SK-N-SH treated with all-trans-retinoic acid at 6 μM for 48 hours (cell line): ENCODE measurements around the gene THAP12.

Source experiments
- ATAC-seq: fragments of 200-7000 bp; cut with Tn5 transposase; 3 replicates; pipeline ENCODE4 v1.9.1; 2020; ENCODE audit warnings: mild to moderate bottlenecking, moderate library complexity
- ARNTL ChIP-seq: fragments of 450-650 bp; formaldehyde crosslinking; IDR thresholded peaks from 2 replicates; pipeline ENCODE4 v1.5.0; 2020; ENCODE audit warnings: low read depth, mild to moderate bottlenecking, moderate library complexity, borderline replicate concordance
- BACH2 ChIP-seq: fragments of 250-450 bp; sonication (Bioruptor Pico); IDR thresholded peaks from 2 replicates; pipeline ENCODE4 v1.9.0; 2021; ENCODE audit warnings: mild to moderate bottlenecking, borderline replicate concordance
- CSDC2 ChIP-seq: fragments of 250-450 bp; sonication (Bioruptor Pico); IDR thresholded peaks from 2 replicates; pipeline ENCODE4 v1.5.0; 2020; ENCODE audit warnings: mild to moderate bottlenecking, moderate library complexity
- ESRRG ChIP-seq: fragments of 250-450 bp; sonication (Bioruptor Pico); IDR thresholded peaks from 2 replicates; pipeline ENCODE4 v1.6.1; 2021; ENCODE audit warnings: mild to moderate bottlenecking
- GLIS3 ChIP-seq: fragments of 250-450 bp; sonication (Bioruptor Pico); IDR thresholded peaks from 2 replicates; pipeline ENCODE4 v1.5.0; 2020; ENCODE audit warnings: mild to moderate bottlenecking, moderate library complexity
- ISL1 ChIP-seq: fragments of 250-450 bp; sonication (Bioruptor Pico); IDR thresholded peaks from 2 replicates; pipeline ENCODE4 v2.1.2; 2022; ENCODE audit warnings: mild to moderate bottlenecking, moderate library complexity
- OSR1 ChIP-seq: fragments of 250-450 bp; sonication (Bioruptor Pico); IDR thresholded peaks from 2 replicates; pipeline ENCODE4 v1.8.0; 2022; ENCODE audit warnings: moderate library complexity, mild to moderate bottlenecking, inconsistent platforms
- PPARA ChIP-seq: fragments of 250-450 bp; sonication (Bioruptor Pico); IDR thresholded peaks from 2 replicates; pipeline ENCODE4 v1.5.0; 2020; ENCODE audit warnings: mild to moderate bottlenecking, borderline replicate concordance
- RARB ChIP-seq: fragments of 250-450 bp; sonication (Bioruptor Pico); IDR thresholded peaks from 2 replicates; pipeline ENCODE4 v1.8.0; 2021; ENCODE audit warnings: mild to moderate bottlenecking, moderate library complexity
- SNAI2 ChIP-seq: fragments of 250-450 bp; sonication (Bioruptor Pico); IDR thresholded peaks from 2 replicates; pipeline ENCODE4 v1.5.0; 2020; ENCODE audit warnings: mild to moderate bottlenecking, moderate library complexity
- TCF4 ChIP-seq: fragments of 250-450 bp; sonication (Bioruptor Pico); IDR thresholded peaks from 2 replicates; pipeline ENCODE4 v1.8.0; 2021; ENCODE audit warnings: mild to moderate bottlenecking, moderate library complexity, borderline replicate concordance
- TOX ChIP-seq: fragments of 250-450 bp; sonication (Bioruptor Pico); IDR thresholded peaks from 2 replicates; pipeline ENCODE4 v1.8.0; 2021; ENCODE audit warnings: mild to moderate bottlenecking, moderate library complexity, borderline replicate concordance
- ZC3H10 ChIP-seq: fragments of 250-450 bp; sonication (Bioruptor Pico); IDR thresholded peaks from 2 replicates; pipeline ENCODE4 v1.5.1; 2021; ENCODE audit warnings: mild to moderate bottlenecking, moderate library complexity
- ZFP3 ChIP-seq: fragments of 250-450 bp; sonication (Bioruptor Pico); IDR thresholded peaks from 2 replicates; pipeline ENCODE4 v1.5.0; 2020; ENCODE audit warnings: mild to moderate bottlenecking, moderate library complexity
- ZFP30 ChIP-seq: fragments of 450-650 bp; formaldehyde crosslinking; IDR thresholded peaks from 2 replicates; pipeline ENCODE4 v1.5.0; 2022; ENCODE audit warnings: mild to moderate bottlenecking, moderate library complexity
- ZNF565 ChIP-seq: fragments of 450-650 bp; formaldehyde crosslinking; conservative IDR thresholded peaks from 2 replicates; pipeline ENCODE4 v1.5.0; 2020; ENCODE audit warnings: low read depth, mild to moderate bottlenecking, moderate library complexity
- ZNF70 ChIP-seq: fragments of 450-650 bp; formaldehyde crosslinking; IDR thresholded peaks from 2 replicates; pipeline ENCODE4 v1.5.0; 2020; ENCODE audit warnings: mild to moderate bottlenecking, moderate library complexity
- ZNF8 ChIP-seq: fragments of 450-650 bp; formaldehyde crosslinking; IDR thresholded peaks from 2 replicates; pipeline ENCODE4 v1.5.0; 2020; ENCODE audit warnings: mild to moderate bottlenecking, moderate library complexity
- TF ChIP-seq, protein P1 (sequence below): fragments of 250-450 bp; sonication (Bioruptor Pico); IDR thresholded peaks from 2 replicates; pipeline ENCODE4 v1.5.1; 2020; ENCODE audit warnings: low read depth, mild to moderate bottlenecking, moderate library complexity
- TF ChIP-seq, protein P2 (sequence below): fragments of 250-450 bp; sonication (Bioruptor Pico); IDR thresholded peaks from 2 replicates; pipeline ENCODE4 v1.8.0; 2020; ENCODE audit warnings: mild to moderate bottlenecking, moderate library complexity, borderline replicate concordance
- TF ChIP-seq, protein P3 (sequence below): fragments of 250-450 bp; sonication (Bioruptor Pico); IDR thresholded peaks from 2 replicates; pipeline ENCODE4 v1.5.0; 2020; ENCODE audit warnings: mild to moderate bottlenecking, moderate library complexity
- TF ChIP-seq, protein P4 (sequence below): fragments of 250-450 bp; sonication (Bioruptor Pico); IDR thresholded peaks from 2 replicates; pipeline ENCODE4 v1.8.0; 2021; ENCODE audit warnings: low read depth, mild to moderate bottlenecking, moderate library complexity, borderline replicate concordance

Gene THAP12

DNA sequence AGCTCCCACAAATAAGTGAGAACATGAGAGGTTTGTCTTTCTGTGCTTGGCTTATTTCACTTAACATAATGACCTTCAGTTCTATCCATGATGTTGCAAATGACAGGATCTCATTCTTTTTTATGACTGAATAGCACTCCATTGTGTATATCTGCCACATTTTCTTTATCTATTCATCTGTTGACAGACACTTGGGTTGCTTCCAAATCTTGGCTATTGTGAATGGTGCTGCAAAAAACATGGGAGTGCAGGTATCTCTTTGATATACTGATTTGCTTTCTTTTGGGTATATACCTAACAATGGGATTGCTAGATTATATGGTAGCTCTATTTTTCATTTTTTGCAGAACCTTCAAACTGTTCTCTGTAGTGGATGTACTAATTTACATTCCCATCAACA lies 13.5 kb upstream of the THAP12 start:
- ATAC-seq = no peak
- TF ChIP-seq ZNF565 (CRISPR knock-in tag) (no peak), ZC3H10 (no peak), SNAI2 (CRISPR knock-in tag) (no peak), ZNF8 (peak; percentile 27; the same call in 1 of the 2 replicates)

DNA sequence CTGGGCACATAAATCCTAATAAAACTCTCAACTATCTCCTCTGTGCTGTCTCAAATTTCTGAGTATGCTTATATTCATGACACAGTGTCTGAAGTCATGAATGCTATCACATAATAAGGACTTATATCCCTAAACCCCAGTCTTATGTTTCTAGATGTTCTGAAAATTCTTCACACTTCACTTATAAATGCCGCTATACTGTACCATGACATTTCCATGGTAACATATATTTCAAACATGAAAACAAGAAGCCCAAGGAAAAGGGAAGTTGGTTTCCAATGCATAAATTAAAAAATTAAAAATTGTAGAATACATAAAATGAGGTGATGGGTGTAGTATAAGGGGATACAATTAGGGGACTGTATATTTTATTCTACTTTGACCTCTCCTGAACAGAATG lies 11.9 kb upstream of the THAP12 start:
- ATAC-seq = no peak
- TF ChIP-seq, protein P1, sequence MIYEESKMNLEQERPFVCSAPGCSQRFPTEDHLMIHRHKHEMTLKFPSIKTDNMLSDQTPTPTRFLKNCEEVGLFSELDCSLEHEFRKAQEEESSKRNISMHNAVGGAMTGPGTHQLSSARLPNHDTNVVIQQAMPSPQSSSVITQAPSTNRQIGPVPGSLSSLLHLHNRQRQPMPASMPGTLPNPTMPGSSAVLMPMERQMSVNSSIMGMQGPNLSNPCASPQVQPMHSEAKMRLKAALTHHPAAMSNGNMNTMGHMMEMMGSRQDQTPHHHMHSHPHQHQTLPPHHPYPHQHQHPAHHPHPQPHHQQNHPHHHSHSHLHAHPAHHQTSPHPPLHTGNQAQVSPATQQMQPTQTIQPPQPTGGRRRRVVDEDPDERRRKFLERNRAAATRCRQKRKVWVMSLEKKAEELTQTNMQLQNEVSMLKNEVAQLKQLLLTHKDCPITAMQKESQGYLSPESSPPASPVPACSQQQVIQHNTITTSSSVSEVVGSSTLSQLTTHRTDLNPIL (CRISPR knock-in tag) = no peak
- TF ChIP-seq, protein P2, sequence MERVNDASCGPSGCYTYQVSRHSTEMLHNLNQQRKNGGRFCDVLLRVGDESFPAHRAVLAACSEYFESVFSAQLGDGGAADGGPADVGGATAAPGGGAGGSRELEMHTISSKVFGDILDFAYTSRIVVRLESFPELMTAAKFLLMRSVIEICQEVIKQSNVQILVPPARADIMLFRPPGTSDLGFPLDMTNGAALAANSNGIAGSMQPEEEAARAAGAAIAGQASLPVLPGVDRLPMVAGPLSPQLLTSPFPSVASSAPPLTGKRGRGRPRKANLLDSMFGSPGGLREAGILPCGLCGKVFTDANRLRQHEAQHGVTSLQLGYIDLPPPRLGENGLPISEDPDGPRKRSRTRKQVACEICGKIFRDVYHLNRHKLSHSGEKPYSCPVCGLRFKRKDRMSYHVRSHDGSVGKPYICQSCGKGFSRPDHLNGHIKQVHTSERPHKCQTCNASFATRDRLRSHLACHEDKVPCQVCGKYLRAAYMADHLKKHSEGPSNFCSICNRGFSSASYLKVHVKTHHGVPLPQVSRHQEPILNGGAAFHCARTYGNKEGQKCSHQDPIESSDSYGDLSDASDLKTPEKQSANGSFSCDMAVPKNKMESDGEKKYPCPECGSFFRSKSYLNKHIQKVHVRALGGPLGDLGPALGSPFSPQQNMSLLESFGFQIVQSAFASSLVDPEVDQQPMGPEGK = no peak
- no peak for TF ChIP-seq ZNF8
- no peak for TF ChIP-seq ZC3H10
- no peak for TF ChIP-seq OSR1 (CRISPR knock-in tag)
- no peak for TF ChIP-seq BACH2 (CRISPR knock-in tag)
- no peak for TF ChIP-seq RARB (CRISPR knock-in tag)
- no peak for TF ChIP-seq ZFP3
- no peak for TF ChIP-seq PPARA
- TF ChIP-seq GLIS3 (CRISPR knock-in tag) = no peak
- no peak for TF ChIP-seq CSDC2 (CRISPR knock-in tag)
- TF ChIP-seq, protein P3, sequence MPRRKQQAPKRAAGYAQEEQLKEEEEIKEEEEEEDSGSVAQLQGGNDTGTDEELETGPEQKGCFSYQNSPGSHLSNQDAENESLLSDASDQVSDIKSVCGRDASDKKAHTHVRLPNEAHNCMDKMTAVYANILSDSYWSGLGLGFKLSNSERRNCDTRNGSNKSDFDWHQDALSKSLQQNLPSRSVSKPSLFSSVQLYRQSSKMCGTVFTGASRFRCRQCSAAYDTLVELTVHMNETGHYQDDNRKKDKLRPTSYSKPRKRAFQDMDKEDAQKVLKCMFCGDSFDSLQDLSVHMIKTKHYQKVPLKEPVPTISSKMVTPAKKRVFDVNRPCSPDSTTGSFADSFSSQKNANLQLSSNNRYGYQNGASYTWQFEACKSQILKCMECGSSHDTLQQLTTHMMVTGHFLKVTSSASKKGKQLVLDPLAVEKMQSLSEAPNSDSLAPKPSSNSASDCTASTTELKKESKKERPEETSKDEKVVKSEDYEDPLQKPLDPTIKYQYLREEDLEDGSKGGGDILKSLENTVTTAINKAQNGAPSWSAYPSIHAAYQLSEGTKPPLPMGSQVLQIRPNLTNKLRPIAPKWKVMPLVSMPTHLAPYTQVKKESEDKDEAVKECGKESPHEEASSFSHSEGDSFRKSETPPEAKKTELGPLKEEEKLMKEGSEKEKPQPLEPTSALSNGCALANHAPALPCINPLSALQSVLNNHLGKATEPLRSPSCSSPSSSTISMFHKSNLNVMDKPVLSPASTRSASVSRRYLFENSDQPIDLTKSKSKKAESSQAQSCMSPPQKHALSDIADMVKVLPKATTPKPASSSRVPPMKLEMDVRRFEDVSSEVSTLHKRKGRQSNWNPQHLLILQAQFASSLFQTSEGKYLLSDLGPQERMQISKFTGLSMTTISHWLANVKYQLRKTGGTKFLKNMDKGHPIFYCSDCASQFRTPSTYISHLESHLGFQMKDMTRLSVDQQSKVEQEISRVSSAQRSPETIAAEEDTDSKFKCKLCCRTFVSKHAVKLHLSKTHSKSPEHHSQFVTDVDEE = no peak
- no peak for TF ChIP-seq ZNF565 (CRISPR knock-in tag)
- no peak for TF ChIP-seq TCF4 (CRISPR knock-in tag)
- TF ChIP-seq TOX = no peak
- TF ChIP-seq ISL1 (CRISPR knock-in tag) = no peak
- TF ChIP-seq, protein P4, sequence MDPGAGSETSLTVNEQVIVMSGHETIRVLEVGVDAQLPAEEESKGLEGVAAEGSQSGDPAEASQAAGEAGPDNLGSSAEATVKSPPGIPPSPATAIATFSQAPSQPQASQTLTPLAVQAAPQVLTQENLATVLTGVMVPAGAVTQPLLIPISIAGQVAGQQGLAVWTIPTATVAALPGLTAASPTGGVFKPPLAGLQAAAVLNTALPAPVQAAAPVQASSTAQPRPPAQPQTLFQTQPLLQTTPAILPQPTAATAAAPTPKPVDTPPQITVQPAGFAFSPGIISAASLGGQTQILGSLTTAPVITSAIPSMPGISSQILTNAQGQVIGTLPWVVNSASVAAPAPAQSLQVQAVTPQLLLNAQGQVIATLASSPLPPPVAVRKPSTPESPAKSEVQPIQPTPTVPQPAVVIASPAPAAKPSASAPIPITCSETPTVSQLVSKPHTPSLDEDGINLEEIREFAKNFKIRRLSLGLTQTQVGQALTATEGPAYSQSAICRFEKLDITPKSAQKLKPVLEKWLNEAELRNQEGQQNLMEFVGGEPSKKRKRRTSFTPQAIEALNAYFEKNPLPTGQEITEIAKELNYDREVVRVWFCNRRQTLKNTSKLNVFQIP (CRISPR knock-in tag) = no peak
- TF ChIP-seq ZNF70 (CRISPR knock-in tag) = no peak
- TF ChIP-seq ESRRG = no peak

DNA sequence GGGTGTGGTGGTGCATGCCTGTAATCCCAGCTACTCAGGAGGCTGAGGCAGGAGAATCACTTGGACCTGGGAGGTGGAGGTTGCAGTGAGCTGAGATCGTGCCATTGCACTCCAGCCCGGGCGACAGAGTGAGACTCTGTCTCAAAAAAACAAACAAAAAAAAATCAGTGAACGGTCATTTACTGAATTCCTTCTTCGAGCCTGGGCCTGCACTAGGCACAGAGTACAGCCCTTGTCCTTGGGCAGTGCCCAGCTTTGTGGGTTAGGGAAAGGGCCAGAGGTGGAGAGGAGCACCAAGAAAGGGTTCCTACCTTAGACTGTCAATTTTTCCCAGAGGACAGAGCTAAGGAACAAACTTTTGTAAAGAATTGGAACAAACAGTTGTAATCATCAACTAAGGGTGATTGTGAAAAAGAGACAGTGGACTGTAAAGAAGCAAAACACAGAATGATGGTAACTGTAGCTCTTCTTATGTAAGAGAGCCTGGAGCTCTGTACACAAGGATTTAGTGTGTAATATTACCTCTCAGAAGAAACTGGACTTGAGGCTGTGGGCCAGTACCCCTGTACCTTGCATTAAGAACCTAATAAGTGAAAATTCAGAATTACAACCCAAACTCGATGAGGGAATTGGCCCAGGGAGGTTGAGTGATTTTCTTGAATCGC lies 11.0 kb upstream of the THAP12 start:
- no peak for ATAC-seq
- TF ChIP-seq ZC3H10 (no peak), RARB (CRISPR knock-in tag) (no peak), SNAI2 (CRISPR knock-in tag) (no peak), ZFP30 (CRISPR knock-in tag) (no peak), BACH2 (CRISPR knock-in tag) (no peak), ZNF70 (CRISPR knock-in tag) (no peak), ZFP3 (no peak), ISL1 (CRISPR knock-in tag) (no peak), ARNTL (CRISPR knock-in tag) (no peak), OSR1 (CRISPR knock-in tag) (no peak), PPARA (no peak)
- TF ChIP-seq, protein P2 = no peak
- TF ChIP-seq, protein P1 (CRISPR knock-in tag) = no peak
- TF ChIP-seq, protein P3 = no peak
